GM12872 (cell line): ENCODE data around the gene ABHD16A.

Source experiments
- TF ChIP-seq, protein P1 (sequence below): IDR thresholded peaks from 3 replicates; pipeline ENCODE4 v1.5.1; 2011; ENCODE audit warnings: low read depth, mild to moderate bottlenecking, low read length, moderate library complexity; ENCODE audit not compliant: insufficient read depth

ABHD16A gene

DNA sequence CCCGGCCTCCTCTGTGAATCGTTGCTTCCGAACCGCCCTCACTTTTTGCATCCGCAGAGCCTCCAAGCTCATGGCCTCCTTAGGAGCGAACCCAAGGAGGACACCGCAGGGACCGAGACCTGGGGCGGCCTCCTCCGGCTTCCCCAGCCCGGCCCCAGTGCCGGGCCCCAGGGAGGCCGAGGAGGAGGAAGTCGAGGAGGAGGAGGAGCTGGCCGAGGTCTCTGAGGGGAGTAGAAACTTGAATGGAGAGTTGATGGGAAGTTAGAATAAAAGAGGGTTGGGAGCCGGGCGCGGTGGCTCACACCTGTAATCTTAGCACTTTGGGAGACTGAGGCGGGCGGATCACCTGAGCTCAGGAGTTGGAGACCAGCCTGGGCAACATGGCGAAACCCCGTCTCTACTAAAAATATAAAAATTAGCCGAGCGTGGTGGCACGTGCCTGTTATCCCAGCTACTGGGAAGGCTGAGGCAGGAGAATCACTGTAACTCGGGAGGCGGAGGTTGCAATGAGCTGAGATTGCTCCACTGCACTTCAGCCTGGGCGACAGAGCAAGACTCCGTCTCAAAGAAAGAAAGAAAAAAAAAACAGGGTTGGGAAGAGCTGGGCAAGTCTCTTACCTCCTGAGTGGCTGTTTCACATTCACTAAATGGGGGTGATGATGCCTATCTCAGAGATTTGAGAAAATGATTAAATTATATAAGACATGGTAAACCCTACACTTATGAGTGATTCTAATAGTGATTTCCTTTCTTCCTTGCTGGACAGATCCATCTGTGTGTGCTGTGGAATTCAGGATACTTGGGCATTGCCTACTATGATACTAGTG is 37.5 kb upstream of the ABHD16A start:
- TF ChIP-seq, protein P1, sequence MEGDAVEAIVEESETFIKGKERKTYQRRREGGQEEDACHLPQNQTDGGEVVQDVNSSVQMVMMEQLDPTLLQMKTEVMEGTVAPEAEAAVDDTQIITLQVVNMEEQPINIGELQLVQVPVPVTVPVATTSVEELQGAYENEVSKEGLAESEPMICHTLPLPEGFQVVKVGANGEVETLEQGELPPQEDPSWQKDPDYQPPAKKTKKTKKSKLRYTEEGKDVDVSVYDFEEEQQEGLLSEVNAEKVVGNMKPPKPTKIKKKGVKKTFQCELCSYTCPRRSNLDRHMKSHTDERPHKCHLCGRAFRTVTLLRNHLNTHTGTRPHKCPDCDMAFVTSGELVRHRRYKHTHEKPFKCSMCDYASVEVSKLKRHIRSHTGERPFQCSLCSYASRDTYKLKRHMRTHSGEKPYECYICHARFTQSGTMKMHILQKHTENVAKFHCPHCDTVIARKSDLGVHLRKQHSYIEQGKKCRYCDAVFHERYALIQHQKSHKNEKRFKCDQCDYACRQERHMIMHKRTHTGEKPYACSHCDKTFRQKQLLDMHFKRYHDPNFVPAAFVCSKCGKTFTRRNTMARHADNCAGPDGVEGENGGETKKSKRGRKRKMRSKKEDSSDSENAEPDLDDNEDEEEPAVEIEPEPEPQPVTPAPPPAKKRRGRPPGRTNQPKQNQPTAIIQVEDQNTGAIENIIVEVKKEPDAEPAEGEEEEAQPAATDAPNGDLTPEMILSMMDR: no peak

DNA sequence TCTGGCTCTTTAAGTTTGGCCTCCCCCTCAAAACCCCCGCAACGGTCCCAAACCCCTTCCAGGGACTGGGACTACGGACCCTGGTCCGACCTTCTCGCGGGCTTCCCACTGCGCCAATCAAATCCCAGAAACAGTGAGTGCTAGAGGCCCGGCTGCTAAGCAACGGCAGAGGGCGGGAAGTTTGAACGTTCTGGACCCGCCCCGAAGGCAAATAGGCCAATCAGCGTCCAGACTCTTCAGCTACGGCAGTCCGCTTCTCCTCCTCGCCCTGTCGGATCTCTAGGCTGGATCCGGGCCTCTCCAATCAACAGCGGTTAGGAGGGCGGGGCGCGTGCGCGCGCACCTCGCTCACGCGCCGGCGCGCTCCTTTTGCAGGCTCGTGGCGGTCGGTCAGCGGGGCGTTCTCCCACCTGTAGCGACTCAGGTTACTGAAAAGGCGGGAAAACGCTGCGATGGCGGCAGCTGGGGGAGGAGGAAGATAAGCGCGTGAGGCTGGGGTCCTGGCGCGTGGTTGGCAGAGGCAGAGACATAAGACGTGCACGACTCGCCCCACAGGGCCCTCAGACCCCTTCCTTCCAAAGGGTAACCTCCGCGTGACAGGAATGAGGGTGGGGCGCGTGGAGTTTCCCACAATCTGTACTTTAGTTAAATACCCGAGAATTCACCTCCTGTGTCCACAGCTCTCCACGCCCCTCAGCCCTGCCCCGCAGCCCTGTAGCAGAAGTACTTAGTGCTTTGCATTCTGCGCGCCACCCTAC is 36.7 kb upstream of the ABHD16A start, which contains the start of gene MSH5:
MSH5 (plus strand) TSS at position 367 of the 758 bp plus-strand sequence. CDS start 462 bp downstream, outside the sequence.
- TF ChIP-seq, protein P1: no peak

DNA sequence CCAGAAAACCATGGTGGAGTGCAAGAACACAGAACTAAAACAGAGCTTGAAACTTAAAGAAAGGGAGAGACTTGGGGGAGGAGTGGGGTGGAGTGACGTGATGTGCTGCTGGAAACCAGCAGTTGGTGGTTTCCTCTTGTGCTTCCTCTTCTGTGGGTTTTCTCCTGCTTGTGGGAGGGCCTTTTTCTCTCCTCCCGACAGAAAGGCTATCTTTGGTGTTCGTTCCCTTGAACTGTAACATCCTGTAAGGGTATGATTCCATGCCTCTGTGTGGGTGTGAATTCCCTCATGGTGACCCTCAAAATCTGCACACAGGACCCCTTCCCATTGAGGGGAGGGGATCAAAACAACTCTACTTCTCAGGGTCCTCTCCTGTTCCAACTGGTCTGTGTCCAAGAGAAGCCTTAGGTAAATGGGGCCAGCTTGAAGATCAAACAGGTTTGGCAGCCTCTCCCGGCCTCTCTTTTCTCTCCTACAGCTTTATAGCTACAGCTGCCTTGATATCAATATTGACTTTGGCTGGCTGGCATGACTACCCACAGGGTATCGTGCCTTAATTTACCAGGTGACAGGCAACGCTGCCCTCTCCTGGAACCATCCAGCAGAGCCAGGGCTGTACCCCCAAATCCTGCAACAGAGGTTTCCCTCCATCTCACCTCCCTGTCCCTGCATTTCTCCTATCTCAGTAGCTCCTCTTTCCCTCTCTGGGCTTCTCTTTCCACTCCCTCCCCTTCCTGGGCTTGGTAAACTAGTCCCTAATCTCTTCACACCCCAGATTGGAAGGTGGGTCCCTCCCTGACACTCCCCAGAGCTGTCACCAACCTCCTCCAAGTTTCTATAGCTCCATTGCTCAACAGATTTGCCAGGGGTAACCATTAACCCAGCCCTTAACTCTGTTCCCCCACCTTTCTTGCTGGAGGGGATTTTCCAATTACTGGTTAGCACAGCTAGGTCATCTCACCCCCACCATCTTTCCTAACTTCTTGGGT is 35.2 kb upstream of the ABHD16A start:
- TF ChIP-seq, protein P1: peak; percentile 52; the same call in 2 of the 3 replicates

DNA sequence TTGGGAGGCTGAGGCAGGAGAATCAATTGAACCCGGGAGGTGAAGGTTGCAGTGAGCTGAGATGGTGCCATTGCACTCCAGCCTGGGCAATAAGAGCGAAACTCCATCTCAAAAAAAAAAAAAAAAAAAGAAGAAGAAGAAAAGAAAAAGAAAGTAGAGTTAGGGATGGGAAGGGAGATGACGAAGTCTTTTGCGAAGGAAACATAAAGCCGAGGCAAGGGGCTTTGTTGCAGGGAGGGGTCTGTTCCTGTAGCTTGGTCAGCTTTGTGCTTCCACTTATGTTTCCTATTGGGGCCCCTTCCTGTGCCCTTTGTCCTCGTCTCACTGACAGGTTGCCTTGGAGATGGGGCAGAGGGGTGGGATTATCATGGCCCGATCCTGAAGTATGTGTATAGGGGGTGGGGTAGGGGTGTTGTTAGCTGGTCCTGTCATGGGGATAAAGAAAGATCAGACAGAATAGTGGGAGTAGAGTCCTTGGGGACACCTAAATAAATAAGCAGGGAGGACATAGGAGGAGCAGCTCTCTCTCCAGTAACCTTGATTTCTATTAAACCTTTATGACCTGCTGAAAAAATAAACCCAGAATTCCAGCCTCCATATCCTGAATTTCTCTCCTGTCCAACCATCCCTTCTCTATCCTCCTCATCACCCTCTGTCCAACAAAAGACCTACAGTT is 34.3 kb upstream of the ABHD16A start:
- TF ChIP-seq, protein P1: no peak

DNA sequence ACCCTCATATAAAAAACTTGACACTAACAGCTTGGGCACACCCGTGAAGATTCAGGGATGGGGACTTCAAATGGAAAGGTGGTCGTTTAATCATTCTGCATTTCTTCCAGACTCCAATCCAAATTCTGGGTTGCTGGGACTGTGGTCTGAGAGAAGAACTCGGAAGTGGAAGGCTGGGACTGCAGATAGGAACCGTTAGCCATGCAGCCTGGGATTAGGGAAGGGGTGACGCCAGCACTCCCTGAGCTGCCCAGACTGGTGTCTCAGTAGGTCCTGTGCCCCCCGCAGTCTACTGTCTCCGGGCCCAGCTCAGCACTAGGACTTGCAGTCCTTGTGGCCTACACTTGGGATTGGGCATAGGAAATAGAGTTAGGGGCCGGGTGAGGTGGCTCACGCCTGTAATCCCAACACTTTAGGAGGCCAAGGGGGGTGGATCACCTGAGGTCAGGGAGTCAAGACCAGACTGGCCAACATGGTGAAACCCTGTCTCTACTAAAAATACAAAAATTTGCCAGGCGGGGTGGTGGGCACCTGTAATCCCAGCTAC is 33.7 kb upstream of the ABHD16A start:
- TF ChIP-seq, protein P1: no peak

DNA sequence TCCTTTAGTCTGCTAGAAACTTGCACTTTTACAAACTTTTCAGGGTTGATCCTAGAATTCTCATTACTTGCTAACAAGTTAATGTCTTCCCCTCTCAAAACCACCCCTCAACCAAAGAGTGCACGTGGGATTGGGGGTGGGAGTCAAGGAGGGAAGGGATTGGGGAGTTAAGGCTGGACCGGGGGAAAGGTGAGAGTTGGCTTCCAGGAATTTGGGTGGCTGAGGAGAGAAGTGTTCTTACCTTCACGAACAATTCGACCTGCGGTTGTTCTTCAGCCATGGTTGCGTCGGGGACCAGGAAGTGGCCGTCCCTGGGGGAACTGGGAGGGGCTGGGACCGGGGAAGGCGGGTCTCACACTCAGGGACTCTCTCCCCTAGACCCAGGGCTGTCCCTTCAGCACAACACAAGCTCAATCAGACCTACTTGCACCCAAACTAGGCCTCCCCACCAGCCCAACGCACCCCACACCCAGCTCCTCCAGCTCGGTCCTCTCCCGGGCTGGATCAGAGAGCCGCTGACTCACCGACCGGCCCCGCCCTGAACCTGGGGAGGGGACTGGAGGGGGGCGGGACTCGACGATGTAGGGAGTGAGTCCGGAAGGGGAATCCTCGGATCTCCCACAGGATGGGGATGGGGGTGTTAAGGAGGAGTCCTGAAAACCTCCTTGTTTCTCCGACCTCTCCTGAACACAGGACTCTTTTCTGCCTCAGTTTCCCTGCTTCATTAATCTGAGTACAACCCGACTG is 33.1 kb upstream of the ABHD16A start, which contains the start of gene CLIC1:
CLIC1 (minus strand) TSS at position 510 of the 747 bp plus-strand sequence; CDS start at position 280, 230 bp downstream.
- TF ChIP-seq, protein P1: no peak
